Neutrophil (primary cell): ENCODE measurements around the gene ID3.

ENCODE experiments used
- H3K27ac ChIP-seq: fragments of 200-600 bp; sonication (generic); 2 replicates; pipeline ENCODE4 v1.5.1; 2016; ENCODE audit warnings: mild to moderate bottlenecking, moderate library complexity
- H3K27me3 ChIP-seq: fragments of 200-600 bp; sonication (generic); 2 replicates; pipeline ENCODE4 v1.6.0; 2016; ENCODE audit warnings: mild to moderate bottlenecking
- H3K36me3 ChIP-seq: fragments of 200-600 bp; sonication (generic); 2 replicates; pipeline ENCODE4 v1.5.1; 2017
- H3K4me1 ChIP-seq, 2 experiments: fragments of 200-600 bp in 1 of 2; sonication (generic) in 1 of 2; 1 replicate in 1 of 2; 2 replicates in 1 of 2; pipeline versions ENCODE4 v1.5.1 to v1.6.1; 2013 to 2016; ENCODE audit warnings: low read depth in 1 of 2, low read length in 1 of 2, mild to moderate bottlenecking in 1 of 2, moderate library complexity in 1 of 2; ENCODE audit not compliant: control insufficient read depth in 1 of 2, insufficient read depth in 1 of 2
- H3K4me3 ChIP-seq, 2 experiments: fragments of 200-600 bp in 1 of 2; sonication (generic) in 1 of 2; 1 replicate in 1 of 2; 2 replicates in 1 of 2; pipeline ENCODE4 v1.5.1; 2013 to 2016; ENCODE audit warnings: low read depth in 1 of 2, low read length in 1 of 2, mild to moderate bottlenecking in 1 of 2, moderate library complexity in 1 of 2
- H3K9me3 ChIP-seq: fragments of 200-600 bp; sonication (generic); 2 replicates; pipeline ENCODE4 v1.5.1; 2016
- CTCF ChIP-seq: fragments of 200-600 bp; sonication (generic); IDR thresholded peaks from 2 replicates; pipeline ENCODE4 v1.5.1; 2016; ENCODE audit warnings: antibody characterized with exemption

ID3 gene

GRCh38 chr1:23594149-23594907, 35.0 kb upstream of the ID3 start:
- H3K36me3 ChIP-seq, result no peaks in the 10 kb centered on the region
- no peak for TF ChIP-seq CTCF
- H3K27me3 ChIP-seq, result peaks cover 27% of the 10 kb centered on the region
- H3K9me3 ChIP-seq, result no peaks in the 10 kb centered on the region
- no peak overlapping the region for H3K27ac ChIP-seq
- peaks cover 0 to 3% of the 10 kb centered on the region in 2 experiments for H3K4me1 ChIP-seq
- H3K4me3 ChIP-seq, result no peak overlapping the region

- no peaks in the 10 kb centered on the region for H3K36me3 ChIP-seq
- no peak overlapping the region for H3K4me3 ChIP-seq
- H3K9me3 ChIP-seq, result no peaks in the 10 kb centered on the region
- H3K4me1 ChIP-seq, result peaks cover 0 to 3% of the 10 kb centered on the region in 2 experiments
- no peak overlapping the region for H3K27ac ChIP-seq
- no peak for TF ChIP-seq CTCF
- H3K27me3 ChIP-seq, result peaks cover 34% of the 10 kb centered on the region
These were observed 34.4 kb upstream of the ID3 start for GRCh38 chr1:23593556-23594148.

- peaks cover 0 to 3% of the 10 kb centered on the region in 2 experiments for H3K4me1 ChIP-seq
These were observed 33.8 kb upstream of the ID3 start for GRCh38 chr1:23593042-23593521.

GRCh38 chr1:23592209-23592892, 33.0 kb upstream of the ID3 start:
- TF ChIP-seq CTCF, result no peak
- H3K36me3 ChIP-seq, result no peaks in the 10 kb centered on the region
- no peak overlapping the region for H3K4me3 ChIP-seq
- no peak overlapping the region for H3K27ac ChIP-seq
- H3K9me3 ChIP-seq, result no peaks in the 10 kb centered on the region
- peaks cover 43% of the 10 kb centered on the region for H3K27me3 ChIP-seq
- peaks cover 0 to 3% of the 10 kb centered on the region in 2 experiments for H3K4me1 ChIP-seq

More at GRCh38 chr1:23593042-23593521, 33.8 kb upstream of the ID3 start:
- no peak overlapping the region for H3K4me3 ChIP-seq
- no peak overlapping the region for H3K27ac ChIP-seq
- peaks cover 36% of the 10 kb centered on the region for H3K27me3 ChIP-seq
- no peak for TF ChIP-seq CTCF
- no peaks in the 10 kb centered on the region for H3K9me3 ChIP-seq
- no peaks in the 10 kb centered on the region for H3K36me3 ChIP-seq

- H3K27ac ChIP-seq, result no peak overlapping the region
These were observed 32.3 kb upstream of the ID3 start for GRCh38 chr1:23591460-23592208.

More at GRCh38 chr1:23591460-23592208, 32.3 kb upstream of the ID3 start:
- Histone ChIP-seq H3K9me3 (no peaks in the 10 kb centered on the region), H3K27me3 (peaks cover 47% of the 10 kb centered on the region), H3K4me3 (no peak overlapping the region), H3K36me3 (no peaks in the 10 kb centered on the region), H3K4me1 (peaks cover 0 to 3% of the 10 kb centered on the region in 2 experiments)
- TF ChIP-seq CTCF, result no peak
